B cell (primary cell): ENCODE data around the gene RIC8B. TPM values are rescaled to one million over a fixed set of nuclear protein-coding genes. Genes with fewer than 3 reads are reported as not detected.

Experiments
- ATAC-seq: fragments of 200-7000 bp; cut with Tn5 transposase; one replicate; pipeline ENCODE4 v1.10.0; 2021; ENCODE audit warnings: low read depth, mild to moderate bottlenecking, moderate number of reproducible peaks, moderate library complexity
- CTCF ChIA-PET: fragments of 350-600 bp; sonication (Branson Sonifier 250); formaldehyde crosslinking; loops from one replicate; lab custom pipeline; 2021; ENCODE audit warnings: antibody characterized with exemption, inconsistent platforms; lab: Charles Lee
- POLR2A ChIA-PET: fragments of 350-600 bp; sonication (Branson Sonifier 250); formaldehyde crosslinking; loops from one replicate; lab custom pipeline; 2021; ENCODE audit warnings: antibody characterized with exemption; lab: Charles Lee
- DNase-seq: peaks from one replicate; pipeline ENCODE4 v3.0.0; 2013
- H2AFZ ChIP-seq: 2 replicates; pipeline ENCODE4 v1.6.1; 2012; ENCODE audit warnings: mild to moderate bottlenecking, low read depth, low read length; ENCODE audit not compliant: insufficient read depth, poor library complexity, severe bottlenecking
- H3K27ac ChIP-seq, 2 donors: 1 replicate in 1 of 2; 2 replicates in 1 of 2; pipeline ENCODE4 v1.5.1; 2012 to 2013; ENCODE audit warnings: low read length in 2 of 2, mild to moderate bottlenecking in 2 of 2, moderate library complexity in 1 of 2
- H3K27me3 ChIP-seq, 4 experiments: fragments of 200-600 bp in 1 of 4; sonication (generic) in 1 of 4; replicated peaks in 1 of 4; 1 replicate in 2 of 4; 2 replicates in 2 of 4; pipeline versions ENCODE4 v1.6.1 to v1.7.0; 2013 to 2016; ENCODE audit warnings: low read length in 3 of 4, mild to moderate bottlenecking in 2 of 4, mixed read lengths in 1 of 4, moderate library complexity in 1 of 4; ENCODE audit not compliant: insufficient read depth in 4 of 4, control insufficient read depth in 3 of 4; ENCODE audit errors: control extremely low read depth in 1 of 4
- H3K36me3 ChIP-seq, 2 experiments: replicated peaks in 1 of 2; 1 replicate in 1 of 2; 2 replicates in 1 of 2; pipeline versions ENCODE4 v1.6.1 to v1.7.1; 2013; ENCODE audit warnings: low read length in 1 of 2; ENCODE audit not compliant: insufficient read depth in 2 of 2, control insufficient read depth in 1 of 2; ENCODE audit errors: control extremely low read depth in 1 of 2, extremely low read depth in 1 of 2
- H3K4me1 ChIP-seq, 2 donors: fragments of 200-600 bp in 1 of 2; sonication (generic) in 1 of 2; 1 replicate in 1 of 2; 2 replicates in 1 of 2; pipeline versions ENCODE4 v1.5.1 to v1.6.1; 2013 to 2017; ENCODE audit warnings: low read length in 2 of 2; ENCODE audit not compliant: control insufficient read depth in 2 of 2, insufficient read depth in 2 of 2
- H3K4me2 ChIP-seq: replicated peaks from 2 replicates; pipeline ENCODE3; 2012; ENCODE audit warnings: mild to moderate bottlenecking, low read depth, low read length; ENCODE audit not compliant: poor library complexity, severe bottlenecking
- H3K4me3 ChIP-seq, 5 experiments: fragments of 200-600 bp in 1 of 5; sonication (generic) in 1 of 5; 1 replicate in 3 of 5; 2 replicates in 2 of 5; pipeline versions ENCODE4 v1.5.1 to v1.7.0; 2011 to 2016; ENCODE audit warnings: low read length in 4 of 5, mild to moderate bottlenecking in 4 of 5, low read depth in 2 of 5, control low read depth in 1 of 5, moderate library complexity in 1 of 5; ENCODE audit not compliant: insufficient read depth in 1 of 5; ENCODE audit errors: control extremely low read depth in 1 of 5, extremely low read depth in 1 of 5
- H3K79me2 ChIP-seq: fragments of 200-600 bp; sonication (generic); one replicate; pipeline ENCODE4 v1.6.0; 2016; ENCODE audit warnings: low read length; ENCODE audit not compliant: control insufficient read depth, insufficient read depth
- H3K9ac ChIP-seq: fragments of 200-600 bp; sonication (generic); 2 replicates; pipeline ENCODE4 v1.6.1; 2017; ENCODE audit warnings: mild to moderate bottlenecking, low read length, moderate library complexity
- H3K9me3 ChIP-seq, 3 donors: one replicate each; pipeline versions ENCODE4 v1.6.1 to v1.7.1; 2013; ENCODE audit warnings: low read length in 2 of 3; ENCODE audit not compliant: control insufficient read depth in 2 of 3, insufficient read depth in 1 of 3; ENCODE audit errors: control extremely low read depth in 1 of 3
- H4K20me1 ChIP-seq: 2 replicates; pipeline ENCODE4 v1.6.0; 2012; ENCODE audit warnings: mild to moderate bottlenecking, low read length; ENCODE audit not compliant: insufficient read depth, control insufficient read depth, poor library complexity, severe bottlenecking
- H3K27ac Mint-ChIP-seq: one replicate; pipeline ENCODE4 v1.8.0; 2021; ENCODE audit warnings: mixed read lengths
- H3K27me3 Mint-ChIP-seq: one replicate; pipeline ENCODE4 v1.8.0; 2021; ENCODE audit warnings: mixed read lengths
- H3K4me1 Mint-ChIP-seq: one replicate; pipeline ENCODE4 v1.8.0; 2021; ENCODE audit warnings: mixed read lengths
- H3K4me3 Mint-ChIP-seq: one replicate; pipeline ENCODE4 v1.8.0; 2021; ENCODE audit warnings: mixed read lengths
- H3K9me3 Mint-ChIP-seq: one replicate; pipeline ENCODE4 v1.8.0; 2022; ENCODE audit warnings: mixed read lengths; ENCODE audit not compliant: insufficient read depth
- EZH2 ChIP-seq: IDR thresholded peaks from 2 replicates; pipeline ENCODE4 v1.6.1; 2012; ENCODE audit warnings: borderline replicate concordance, low read depth, mild to moderate bottlenecking, moderate library complexity, low read length; ENCODE audit not compliant: insufficient read depth, poor library complexity, severe bottlenecking
- WGBS: methylation state at CpG from one replicate; pipeline ENCODE4 v1.1.5; 2013; ENCODE audit warnings: missing lambda C conversion rate; ENCODE audit not compliant: insufficient coverage; 5-methylcytosine and 5-hydroxymethylcytosine counted together
- intact Hi-C: fragments of 100-400 bp; cut with micrococcal nuclease; formaldehyde crosslinking; loops from one replicate; pipeline ENCODE4 v1.10.0; 2022
- polyA plus RNA-seq: library from polyadenylated mRNA; depleted of rRNA; stranded (reverse); fragments of >200 nt; gene quantifications from 2 replicates; pipeline ENCODE4 v1.2.3, GENCODE V29; 2012
- total RNA-seq, 2 donors: library from RNA; stranded (reverse); fragments of 120-200 nt in 1 of 2; gene quantifications; 1 replicate in 1 of 2; 2 replicates in 1 of 2; pipeline versions ENCODE4 v1.2.3 to v1.2.4, GENCODE V29; 2013 to 2022
- TF ChIP-seq, protein P1 (sequence below): fragments of 200-600 bp; IDR thresholded peaks from one replicate; pipeline ENCODE4 v1.8.0; 2022; ENCODE audit warnings: antibody characterized with exemption, mild to moderate bottlenecking

The RIC8B gene
- total and polyA plus RNA-seq, 2 donors (not counting 1 experiment from before 2014, with no cell fraction given): 3.0 to 14.8 TPM

DNA sequence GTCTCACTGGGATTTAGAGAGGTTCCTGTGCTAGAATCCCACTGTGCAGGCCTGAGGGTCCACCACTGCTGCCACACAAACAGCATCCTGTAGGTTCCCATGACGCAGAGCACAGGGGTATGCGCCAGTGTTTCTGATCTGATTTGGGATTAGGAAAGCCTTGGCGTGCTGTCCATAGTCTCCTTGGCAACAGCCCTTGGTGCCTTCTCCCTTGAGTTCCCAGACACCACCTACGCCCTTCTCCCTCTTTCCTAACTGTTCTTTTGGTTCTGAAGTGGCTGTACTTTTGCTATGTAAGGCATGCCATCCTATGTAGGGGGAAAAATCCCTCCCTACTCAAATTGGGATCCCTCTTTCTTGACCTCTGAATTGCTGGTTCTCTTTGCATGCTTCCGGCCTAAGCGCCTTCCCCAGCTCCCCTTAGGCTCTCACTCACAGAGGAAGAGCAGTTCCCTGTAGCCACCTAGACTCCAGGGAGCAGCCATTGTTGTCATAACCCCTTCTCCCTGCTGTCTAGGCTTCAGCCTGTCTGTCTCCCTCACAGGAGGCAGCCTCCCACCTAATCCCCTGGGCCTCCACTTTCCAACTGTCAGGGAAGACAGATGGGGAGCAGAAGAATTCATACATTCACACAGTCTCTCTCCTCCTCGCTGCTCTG lies 14.8 kb upstream of the RIC8B start:
- ATAC-seq: peak; percentile 5
- peak overlapping the region; percentile 39 for H2AFZ ChIP-seq
- peak overlapping the region; percentile 2 for H3K9ac ChIP-seq

More for the DNA sequence above, 14.8 kb upstream of the RIC8B start:
- no peaks in the 10 kb centered on the region for H3K79me2 ChIP-seq
- H4K20me1 ChIP-seq: no peaks in the 10 kb centered on the region
- no peaks in the 10 kb centered on the region for H3K36me3 ChIP-seq
- WGBS: 79% methylated on average over 6 of the region's 7 CpGs
- H3K9me3 ChIP-seq: no peaks in the 10 kb centered on the region
- no peak for TF ChIP-seq EZH2
- TF ChIP-seq, protein P1, sequence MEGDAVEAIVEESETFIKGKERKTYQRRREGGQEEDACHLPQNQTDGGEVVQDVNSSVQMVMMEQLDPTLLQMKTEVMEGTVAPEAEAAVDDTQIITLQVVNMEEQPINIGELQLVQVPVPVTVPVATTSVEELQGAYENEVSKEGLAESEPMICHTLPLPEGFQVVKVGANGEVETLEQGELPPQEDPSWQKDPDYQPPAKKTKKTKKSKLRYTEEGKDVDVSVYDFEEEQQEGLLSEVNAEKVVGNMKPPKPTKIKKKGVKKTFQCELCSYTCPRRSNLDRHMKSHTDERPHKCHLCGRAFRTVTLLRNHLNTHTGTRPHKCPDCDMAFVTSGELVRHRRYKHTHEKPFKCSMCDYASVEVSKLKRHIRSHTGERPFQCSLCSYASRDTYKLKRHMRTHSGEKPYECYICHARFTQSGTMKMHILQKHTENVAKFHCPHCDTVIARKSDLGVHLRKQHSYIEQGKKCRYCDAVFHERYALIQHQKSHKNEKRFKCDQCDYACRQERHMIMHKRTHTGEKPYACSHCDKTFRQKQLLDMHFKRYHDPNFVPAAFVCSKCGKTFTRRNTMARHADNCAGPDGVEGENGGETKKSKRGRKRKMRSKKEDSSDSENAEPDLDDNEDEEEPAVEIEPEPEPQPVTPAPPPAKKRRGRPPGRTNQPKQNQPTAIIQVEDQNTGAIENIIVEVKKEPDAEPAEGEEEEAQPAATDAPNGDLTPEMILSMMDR: no peak
- peaks cover 0 to 8% (median 0%) of the 10 kb centered on the region in 4 experiments for H3K27me3 ChIP-seq
- H3K27ac ChIP-seq: peak overlapping the region; percentile 26 to 52
- peak overlapping the region in 3 of 5 experiments; percentile 5 to 31 (median 19) for H3K4me3 ChIP-seq
- H3K4me2 ChIP-seq: peak overlapping the region; percentile 52
- POLR2A ChIA-PET: interaction anchor here (0.5 kb wide), 1 partner anchor 9 kb away, joined by 3 read pairs; no protein-coding TSS in a partner anchor
- intact Hi-C loops: loop anchor here (1.0 kb wide), 1 partner anchor 15 kb away; the partner anchor contains the start of gene RIC8B
- CTCF ChIA-PET: interaction anchor here (0.5 to 1.0 kb wide), 2 partner anchors 16 to 194 kb away, joined by 3 read pairs; no protein-coding TSS in a partner anchor
- no peaks in the 10 kb centered on the region for H3K27me3 Mint-ChIP-seq
- peaks cover 20 to 22% of the 10 kb centered on the region in 2 donors for H3K4me1 ChIP-seq
- H3K9me3 Mint-ChIP-seq: no peaks in the 10 kb centered on the region
- peak overlapping the region; percentile 65 for H3K4me3 Mint-ChIP-seq
- H3K27ac Mint-ChIP-seq: peak overlapping the region; percentile 85
- no peak for DNase-seq
- peaks cover 23% of the 10 kb centered on the region for H3K4me1 Mint-ChIP-seq
